Activated effector memory CD4-positive, alpha-beta T cell treated with Interleukin-2 at 50 U/mL for 16 hours (primary cell): ENCODE results near the gene PCDHA4.
"Not testable (repeated sequence)": the region's sequence is repeated elsewhere in the genome, so short reads cannot be mapped to it uniquely, and the experiment has no call there.

Experiments
- DNase-seq: peaks from one replicate; pipeline ENCODE4 v3.0.0-alpha.2; 2020

Gene PCDHA4

DNA sequence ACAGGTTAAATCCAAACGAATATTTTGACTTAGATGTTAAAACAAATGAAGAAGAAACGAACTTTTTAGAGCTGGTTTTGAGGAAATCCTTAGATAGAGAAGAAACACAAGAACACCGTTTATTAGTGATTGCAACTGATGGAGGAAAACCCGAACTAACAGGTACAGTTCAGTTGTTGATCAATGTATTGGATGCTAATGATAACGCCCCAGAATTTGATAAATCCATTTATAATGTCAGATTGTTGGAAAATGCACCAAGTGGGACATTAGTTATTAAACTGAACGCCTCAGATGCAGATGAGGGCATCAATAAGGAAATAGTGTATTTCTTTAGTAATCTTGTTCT, 15.4 kb downstream of the PCDHA4 start:
- DNase-seq, result no peak

DNA sequence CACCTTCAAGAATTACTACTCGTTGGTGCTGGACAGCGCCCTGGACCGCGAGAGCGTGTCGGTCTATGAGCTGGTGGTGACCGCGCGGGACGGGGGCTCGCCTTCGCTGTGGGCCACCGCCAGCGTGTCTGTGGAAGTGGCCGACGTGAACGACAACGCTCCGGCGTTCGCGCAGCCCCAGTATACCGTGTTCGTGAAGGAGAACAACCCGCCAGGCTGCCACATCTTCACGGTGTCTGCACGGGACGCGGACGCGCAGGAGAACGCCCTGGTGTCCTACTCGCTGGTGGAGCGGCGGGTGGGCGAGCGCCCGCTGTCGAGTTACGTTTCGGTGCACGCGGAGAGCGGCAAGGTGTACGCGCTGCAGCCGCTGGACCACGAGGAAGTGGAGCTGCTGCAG, 16.1 kb downstream of the PCDHA4 start:
- not testable (repeated sequence) for DNase-seq

DNA sequence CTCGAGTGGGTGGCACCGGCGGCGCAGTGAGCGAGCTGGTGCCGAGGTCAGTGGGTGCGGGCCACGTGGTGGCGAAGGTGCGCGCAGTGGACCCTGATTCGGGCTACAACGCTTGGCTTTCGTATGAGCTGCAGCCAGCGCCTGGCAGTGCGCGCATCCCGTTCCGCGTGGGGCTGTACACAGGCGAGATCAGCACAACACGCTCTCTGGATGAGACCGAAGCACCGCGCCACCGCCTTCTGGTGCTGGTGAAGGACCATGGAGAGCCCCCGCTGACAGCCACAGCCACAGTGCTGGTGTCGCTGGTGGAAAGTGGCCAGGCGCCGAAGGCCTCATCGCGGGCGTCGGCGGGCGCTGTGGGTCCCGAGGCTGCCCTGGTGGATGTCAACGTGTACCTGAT, 16.6 kb downstream of the PCDHA4 start:
- no peak for DNase-seq

DNA sequence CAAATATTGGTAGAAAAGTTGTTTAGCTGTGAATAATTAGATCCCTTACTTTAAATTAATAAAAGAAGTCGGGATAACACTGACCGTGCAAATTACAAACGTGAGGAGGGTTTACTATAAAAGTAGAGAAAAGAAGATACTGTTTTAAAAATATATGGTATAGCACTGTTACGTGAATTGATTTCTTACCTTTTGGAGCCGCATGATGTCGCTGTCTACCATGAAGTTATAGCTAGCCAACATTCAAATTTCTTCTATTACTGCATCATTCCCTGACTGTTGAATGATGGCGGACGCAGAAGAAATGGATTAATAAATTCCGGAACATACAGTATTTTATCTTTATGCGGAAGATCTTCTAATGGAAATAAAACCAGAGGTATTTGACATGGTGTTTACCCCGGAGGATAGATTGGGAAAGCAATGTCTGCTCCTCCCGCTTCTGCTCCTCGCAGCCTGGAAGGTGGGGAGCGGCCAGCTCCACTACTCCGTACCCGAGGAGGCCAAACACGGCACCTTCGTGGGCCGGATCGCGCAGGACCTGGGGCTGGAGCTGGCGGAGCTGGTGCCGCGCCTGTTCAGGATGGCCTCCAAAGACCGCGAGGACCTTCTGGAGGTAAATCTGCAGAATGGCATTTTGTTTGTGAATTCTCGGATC, 21.0 kb downstream of the PCDHA4 start, which contains the start of gene PCDHA6:
PCDHA6 (plus strand) TSS at position 257 of the 658 bp plus-strand sequence; CDS start at position 389, 132 bp downstream.
- no peak for DNase-seq

DNA sequence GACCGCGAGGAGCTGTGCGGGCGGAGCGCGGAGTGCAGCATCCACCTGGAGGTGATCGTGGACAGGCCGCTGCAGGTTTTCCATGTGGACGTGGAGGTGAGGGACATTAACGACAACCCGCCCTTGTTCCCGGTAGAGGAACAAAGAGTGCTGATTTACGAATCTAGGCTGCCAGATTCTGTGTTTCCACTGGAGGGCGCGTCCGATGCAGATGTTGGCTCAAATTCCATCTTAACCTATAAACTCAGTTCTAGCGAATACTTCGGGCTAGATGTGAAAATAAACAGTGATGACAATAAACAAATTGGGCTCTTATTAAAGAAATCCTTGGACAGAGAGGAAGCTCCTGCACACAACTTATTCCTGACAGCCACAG, 21.5 kb downstream of the PCDHA4 start:
- no peak for DNase-seq

DNA sequence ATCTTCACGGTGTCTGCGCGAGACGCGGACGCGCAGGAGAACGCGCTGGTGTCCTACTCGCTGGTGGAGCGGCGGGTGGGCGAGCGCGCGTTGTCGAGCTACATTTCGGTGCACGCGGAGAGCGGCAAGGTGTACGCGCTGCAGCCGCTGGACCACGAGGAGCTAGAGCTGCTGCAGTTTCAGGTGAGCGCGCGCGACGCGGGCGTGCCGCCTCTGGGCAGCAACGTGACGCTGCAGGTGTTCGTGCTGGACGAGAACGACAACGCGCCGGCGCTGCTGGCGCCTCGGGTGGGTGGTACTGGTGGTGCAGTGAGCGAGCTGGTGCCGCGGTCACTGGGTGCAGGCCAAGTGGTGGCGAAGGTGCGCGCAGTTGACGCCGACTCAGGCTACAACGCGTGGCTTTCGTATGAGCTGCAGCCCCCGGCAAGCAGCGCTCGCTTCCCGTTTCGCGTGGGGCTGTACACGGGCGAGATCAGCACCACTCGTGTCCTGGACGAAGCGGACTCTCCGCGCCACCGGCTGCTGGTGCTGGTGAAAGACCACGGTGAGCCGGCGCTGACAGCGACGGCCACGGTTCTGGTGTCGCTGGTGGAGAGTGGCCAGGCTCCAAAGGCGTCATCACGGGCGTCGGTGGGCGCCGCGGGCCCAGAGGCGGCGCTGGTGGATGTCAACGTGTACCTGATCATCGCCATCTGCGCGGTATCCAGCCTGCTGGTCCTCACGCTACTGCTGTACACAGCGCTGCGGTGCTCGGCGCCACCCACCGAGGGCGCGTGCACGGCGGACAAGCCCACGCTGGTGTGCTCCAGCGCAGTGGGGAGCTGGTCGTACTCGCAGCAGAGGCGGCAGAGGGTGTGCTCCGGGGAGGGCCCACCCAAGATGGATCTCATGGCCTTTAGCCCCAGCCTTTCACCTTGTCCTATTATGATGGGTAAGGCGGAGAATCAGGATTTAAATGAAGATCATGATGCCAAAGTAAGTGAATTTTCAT, 22.9 kb downstream of the PCDHA4 start:
- DNase-seq, result not testable (repeated sequence)

DNA sequence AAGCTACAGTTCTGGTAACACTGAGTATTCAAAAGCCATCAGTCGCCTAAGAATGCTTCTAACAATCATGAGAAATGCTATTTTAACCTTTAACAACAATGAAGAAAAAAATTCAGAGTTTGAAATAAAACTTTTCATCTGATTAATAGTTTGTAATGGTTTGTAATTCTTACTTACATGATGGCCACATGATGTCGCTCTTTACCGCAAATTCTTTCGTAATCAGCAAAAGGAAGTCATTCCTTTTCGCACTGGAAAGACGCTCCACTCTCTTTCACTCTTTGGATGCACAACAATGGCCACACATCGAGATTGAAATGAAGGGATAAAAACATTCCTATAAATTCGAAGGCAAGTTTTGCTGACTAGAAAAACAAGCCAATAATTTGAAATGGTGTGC, 27.1 kb downstream of the PCDHA4 start, which contains the start of gene PCDHA7:
PCDHA7 (plus strand) TSS at position 277 of the 400 bp plus-strand sequence; CDS start at position 392, 115 bp downstream.
- DNase-seq, result no peak

DNA sequence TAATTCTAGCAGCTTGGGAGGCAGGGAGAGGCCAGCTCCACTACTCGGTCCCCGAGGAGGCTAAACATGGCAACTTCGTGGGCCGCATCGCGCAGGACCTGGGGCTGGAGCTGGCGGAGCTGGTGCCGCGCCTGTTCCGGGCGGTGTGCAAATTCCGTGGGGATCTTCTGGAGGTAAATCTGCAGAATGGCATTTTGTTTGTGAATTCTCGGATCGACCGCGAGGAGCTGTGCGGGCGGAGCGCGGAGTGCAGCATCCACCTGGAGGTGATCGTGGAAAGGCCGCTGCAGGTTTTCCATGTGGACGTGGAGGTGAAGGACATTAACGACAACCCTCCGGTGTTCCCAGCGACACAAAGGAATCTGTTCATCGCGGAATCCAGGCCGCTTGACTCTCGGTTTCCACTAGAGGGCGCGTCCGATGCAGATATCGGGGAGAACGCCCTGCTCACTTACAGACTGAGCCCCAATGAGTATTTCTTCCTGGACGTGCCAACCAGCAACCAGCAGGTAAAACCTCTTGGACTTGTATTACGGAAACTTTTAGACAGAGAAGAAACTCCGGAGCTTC, 27.7 kb downstream of the PCDHA4 start:
- not testable (repeated sequence) for DNase-seq

DNA sequence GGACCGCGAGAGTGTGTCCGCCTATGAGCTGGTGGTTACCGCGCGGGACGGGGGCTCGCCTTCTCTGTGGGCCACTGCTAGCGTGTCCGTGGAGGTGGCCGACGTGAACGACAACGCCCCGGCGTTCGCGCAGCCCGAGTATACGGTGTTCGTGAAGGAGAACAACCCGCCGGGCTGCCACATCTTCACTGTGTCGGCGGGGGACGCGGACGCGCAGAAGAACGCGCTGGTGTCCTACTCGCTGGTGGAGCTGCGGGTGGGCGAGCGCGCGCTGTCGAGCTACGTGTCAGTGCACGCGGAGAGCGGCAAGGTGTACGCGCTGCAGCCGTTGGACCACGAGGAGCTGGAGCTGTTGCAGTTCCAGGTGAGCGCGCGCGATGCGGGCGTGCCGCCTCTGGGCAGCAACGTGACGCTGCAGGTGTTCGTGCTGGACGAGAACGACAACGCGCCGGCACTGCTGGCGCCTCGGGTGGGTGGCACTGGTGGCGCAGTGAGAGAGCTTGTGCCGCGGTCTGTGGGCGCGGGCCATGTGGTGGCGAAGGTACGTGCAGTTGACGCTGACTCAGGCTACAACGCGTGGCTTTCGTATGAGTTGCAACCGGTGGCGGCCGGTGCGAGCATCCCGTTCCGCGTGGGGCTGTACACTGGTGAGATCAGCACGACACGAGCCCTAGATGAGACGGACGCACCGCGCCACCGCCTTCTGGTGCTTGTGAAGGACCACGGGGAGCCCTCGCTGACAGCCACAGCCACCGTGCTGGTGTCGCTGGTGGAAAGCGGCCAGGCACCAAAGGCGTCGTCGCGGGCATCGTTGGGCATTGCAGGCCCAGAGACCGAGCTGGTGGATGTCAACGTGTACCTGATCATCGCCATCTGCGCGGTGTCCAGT, 29.0 kb downstream of the PCDHA4 start:
- DNase-seq, result no peak

DNA sequence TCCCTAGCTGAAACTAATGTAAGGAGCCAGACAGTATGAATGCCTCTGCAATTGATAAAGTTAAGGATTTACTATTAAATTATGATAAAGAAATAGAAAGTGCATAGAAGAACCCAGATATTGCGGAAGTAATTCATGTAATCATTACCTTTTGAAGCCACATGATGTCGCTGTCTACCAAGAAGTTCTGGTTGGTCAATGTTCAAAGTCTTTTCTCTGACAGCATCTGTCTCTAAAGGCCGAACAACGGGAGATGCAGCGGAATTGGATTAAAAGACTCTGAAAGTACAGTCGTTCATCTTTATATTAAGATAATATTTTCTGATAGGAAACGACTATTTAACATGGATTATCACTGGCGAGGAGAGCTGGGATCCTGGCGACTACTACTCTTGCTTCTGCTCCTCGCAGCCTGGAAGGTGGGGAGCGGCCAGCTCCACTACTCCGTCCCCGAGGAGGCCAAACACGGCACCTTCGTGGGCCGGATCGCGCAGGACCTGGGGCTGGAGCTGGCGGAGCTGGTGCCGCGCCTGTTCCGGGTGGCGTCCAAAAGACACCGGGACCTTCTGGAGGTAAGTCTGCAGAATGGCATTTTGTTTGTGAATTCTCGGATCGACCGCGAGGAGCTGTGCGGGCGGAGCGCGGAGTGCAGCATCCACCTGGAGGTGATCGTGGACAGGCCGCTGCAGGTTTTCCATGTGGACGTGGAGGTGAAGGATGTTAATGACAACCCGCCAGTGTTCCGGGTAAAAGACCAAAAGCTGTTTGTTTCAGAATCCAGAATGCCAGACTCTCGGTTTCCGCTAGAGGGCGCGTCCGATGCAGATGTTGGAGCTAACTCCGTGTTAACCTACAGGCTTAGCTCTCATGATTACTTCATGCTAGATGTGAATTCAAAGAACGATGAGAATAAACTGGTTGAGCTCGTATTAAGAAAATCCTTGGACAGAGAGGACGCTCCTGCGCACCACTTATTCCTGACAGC, 34.4 kb downstream of the PCDHA4 start, which contains the start of gene PCDHA8:
PCDHA8 (plus strand) TSS at position 210 of the 985 bp plus-strand sequence; CDS start at position 345, 135 bp downstream.
- no peak for DNase-seq

DNA sequence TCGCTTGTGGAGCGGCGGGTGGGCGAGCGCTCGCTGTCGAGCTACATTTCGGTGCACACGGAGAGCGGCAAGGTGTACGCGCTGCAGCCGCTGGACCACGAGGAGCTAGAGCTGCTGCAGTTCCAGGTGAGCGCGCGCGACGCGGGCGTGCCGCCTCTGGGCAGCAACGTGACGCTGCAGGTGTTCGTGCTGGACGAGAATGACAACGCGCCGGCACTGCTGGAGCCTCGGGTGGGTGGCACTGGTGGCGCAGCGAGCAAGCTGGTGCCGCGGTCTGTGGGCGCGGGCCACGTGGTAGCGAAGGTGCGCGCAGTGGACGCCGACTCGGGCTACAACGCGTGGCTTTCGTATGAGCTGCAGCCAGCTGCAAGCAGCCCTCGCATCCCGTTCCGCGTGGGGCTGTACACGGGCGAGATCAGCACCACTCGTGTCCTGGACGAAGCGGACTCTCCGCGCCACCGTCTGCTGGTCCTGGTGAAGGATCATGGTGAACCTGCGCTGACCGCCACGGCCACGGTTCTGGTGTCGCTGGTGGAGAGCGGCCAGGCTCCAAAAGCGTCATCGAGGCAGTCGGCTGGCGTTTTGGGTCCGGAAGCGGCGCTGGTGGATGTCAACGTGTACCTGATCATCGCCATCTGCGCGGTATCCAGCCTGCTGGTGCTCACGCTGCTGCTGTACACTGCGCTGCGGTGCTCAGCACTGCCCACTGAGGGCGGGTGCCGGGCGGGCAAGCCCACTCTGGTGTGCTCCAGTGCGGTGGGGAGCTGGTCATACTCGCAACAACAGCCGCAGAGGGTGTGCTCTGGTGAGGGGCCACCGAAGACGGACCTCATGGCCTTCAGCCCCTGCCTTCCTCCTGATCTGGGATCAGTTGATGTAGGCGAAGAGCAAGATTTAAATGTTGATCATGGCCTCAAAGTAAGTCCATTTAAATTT, 36.2 kb downstream of the PCDHA4 start:
- DNase-seq, result no peak

DNA sequence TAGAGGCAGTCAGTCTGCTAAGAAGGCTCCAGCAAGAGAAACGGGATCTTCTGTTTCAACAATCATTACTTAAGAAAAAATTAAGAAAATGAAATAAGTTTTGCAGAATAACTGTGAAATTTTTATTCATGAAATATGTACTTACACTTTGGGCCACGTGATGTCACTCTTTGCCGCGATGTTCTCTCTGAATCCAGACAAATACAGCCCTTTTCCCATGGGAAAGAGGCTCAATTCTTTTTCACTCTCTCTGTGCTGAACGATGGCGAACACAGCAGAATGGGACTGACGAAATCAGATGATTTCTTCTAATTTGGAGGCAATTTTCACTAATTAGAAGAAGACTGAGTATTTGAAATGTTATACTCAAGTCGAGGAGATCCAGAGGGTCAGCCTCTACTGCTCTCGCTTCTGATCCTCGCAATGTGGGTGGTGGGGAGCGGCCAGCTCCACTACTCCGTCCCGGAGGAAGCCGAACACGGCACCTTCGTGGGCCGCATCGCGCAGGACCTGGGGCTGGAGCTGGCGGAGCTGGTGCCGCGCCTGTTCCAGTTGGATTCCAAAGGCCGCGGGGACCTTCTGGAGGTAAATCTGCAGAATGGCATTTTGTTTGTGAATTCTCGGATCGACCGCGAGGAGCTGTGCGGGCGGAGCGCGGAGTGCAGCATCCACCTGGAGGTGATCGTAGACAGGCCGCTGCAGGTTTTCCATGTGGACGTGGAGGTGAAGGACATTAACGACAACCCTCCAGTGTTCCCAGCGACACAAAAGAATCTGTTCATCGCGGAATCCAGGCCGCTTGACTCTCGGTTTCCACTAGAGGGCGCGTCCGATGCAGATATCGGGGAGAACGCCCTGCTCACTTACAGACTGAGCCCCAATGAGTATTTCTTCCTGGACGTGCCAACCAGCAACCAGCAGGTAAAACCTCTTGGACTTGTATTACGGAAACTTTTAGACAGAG, 41.6 kb downstream of the PCDHA4 start, which contains the start of gene PCDHA9:
PCDHA9 (plus strand) TSS at position 244 of the 964 bp plus-strand sequence; CDS start at position 358, 114 bp downstream.
- not testable (repeated sequence) for DNase-seq

DNA sequence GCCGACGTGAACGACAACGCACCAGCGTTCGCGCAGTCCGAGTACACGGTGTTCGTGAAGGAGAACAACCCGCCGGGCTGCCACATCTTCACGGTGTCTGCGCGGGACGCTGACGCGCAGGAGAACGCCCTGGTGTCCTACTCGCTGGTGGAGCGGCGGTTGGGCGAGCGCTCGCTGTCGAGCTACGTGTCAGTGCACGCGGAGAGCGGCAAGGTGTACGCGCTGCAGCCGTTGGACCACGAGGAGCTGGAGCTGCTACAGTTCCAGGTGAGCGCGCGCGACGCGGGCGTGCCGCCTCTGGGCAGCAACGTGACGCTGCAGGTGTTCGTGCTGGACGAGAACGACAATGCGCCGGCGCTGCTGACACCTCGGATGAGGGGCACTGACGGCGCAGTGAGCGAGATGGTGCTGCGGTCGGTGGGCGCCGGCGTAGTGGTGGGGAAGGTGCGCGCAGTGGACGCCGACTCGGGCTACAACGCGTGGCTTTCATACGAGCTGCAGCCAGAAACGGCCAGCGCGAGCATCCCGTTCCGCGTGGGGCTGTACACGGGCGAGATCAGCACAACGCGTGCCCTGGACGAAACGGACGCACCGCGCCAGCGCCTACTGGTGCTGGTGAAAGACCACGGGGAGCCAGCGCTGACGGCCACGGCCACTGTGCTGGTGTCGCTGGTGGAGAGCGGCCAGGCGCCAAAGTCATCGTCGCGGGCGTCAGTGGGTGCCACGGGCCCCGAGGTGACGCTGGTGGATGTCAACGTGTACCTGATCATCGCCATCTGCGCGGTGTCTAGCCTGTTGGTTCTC, 43.2 kb downstream of the PCDHA4 start:
- not testable (repeated sequence) for DNase-seq

DNA sequence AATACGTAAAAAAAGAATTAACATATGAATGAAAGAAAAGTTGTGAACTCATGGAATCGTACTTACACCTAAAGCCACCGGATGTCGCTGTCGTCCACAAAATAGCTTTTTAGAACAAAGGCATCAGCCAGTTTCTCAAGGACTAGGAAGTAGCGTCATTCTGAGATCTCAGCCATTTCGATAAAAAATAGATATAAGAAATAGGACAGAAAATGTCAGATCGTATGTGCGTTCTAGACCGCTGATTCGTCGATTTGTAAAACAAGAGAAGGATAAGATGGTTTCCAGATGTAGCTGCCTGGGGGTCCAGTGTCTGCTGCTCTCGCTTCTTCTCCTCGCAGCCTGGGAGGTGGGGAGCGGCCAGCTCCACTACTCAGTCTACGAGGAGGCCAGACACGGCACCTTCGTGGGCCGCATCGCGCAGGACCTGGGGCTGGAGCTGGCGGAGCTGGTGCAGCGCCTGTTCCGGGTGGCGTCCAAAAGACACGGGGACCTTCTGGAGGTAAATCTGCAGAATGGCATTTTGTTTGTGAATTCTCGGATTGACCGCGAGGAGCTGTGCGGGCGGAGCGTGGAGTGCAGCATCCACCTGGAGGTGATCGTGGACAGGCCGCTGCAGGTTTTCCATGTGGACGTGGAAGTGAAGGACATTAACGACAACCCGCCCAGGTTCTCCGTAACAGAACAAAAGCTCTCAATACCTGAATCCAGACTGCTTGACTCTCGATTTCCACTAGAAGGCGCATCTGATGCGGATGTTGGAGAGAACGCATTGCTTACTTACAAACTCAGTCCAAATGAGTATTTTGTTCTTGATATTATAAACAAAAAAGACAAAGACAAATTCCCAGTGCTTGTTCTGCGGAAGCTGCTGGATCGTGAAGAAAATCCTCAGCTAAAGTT, 49.2 kb downstream of the PCDHA4 start, which contains the start of gene PCDHA10:
PCDHA10 (plus strand) TSS at position 126 of the 903 bp plus-strand sequence; CDS start at position 278, 152 bp downstream.
- no peak for DNase-seq

DNA sequence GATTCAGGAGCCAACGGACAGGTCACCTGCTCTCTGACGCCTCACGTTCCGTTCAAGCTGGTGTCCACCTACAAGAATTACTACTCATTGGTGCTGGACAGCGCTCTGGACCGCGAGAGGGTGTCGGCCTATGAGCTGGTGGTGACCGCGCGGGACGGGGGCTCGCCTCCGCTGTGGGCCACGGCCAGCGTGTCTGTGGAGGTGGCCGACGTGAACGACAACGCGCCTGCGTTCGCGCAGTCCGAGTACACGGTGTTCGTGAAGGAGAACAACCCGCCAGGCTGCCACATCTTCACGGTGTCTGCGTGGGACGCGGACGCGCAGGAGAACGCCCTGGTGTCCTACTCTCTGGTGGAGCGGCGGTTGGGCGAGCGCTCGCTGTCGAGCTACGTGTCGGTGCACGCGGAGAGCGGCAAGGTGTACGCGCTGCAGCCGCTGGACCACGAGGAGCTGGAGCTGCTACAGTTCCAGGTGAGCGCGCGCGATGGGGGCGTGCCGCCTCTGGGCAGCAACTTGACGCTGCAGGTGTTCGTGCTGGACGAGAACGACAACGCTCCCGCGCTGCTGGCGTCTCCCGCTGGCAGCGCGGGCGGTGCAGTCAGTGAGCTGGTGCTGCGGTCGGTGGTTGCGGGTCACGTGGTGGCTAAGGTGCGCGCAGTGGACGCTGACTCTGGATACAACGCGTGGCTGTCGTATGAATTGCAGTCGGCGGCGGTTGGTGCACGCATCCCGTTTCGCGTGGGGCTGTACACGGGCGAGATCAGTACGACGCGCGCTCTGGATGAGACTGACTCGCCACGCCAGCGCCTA, 50.5 kb downstream of the PCDHA4 start:
- DNase-seq, result no peak

DNA sequence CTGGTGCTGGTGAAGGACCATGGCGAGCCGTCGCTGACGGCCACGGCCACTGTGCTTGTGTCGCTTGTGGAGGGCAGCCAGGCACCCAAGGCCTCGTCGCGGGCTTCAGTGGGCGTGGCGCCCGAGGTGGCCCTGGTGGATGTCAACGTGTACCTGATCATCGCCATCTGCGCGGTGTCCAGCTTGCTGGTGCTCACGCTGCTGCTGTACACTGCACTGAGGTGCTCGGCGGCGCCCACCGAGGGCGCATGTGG, 51.0 kb downstream of the PCDHA4 start:
- no peak for DNase-seq
